Activated CD8-positive, alpha-beta memory T cell treated with anti-CD3 and anti-CD28 coated beads, Interleukin-2, amount 50 U/mL, for 24 hours (primary cell): ENCODE results near the gene PIEZO2.

Experiments
- DNase-seq: peaks from one replicate; pipeline ENCODE4 v3.0.0-alpha.2; 2020; ENCODE audit errors: extremely low read depth

Gene PIEZO2

GRCh38 chr18:11029021-11029420, 120.3 kb downstream of the PIEZO2 start:
- DNase-seq: no peak

- no peak for DNase-seq
Observed at GRCh38 chr18:11027862-11028261, 121.5 kb downstream of the PIEZO2 start.

GRCh38 chr18:11025671-11026070, 123.7 kb downstream of the PIEZO2 start:
- DNase-seq: no peak

GRCh38 chr18:11024928-11025669, 124.3 kb downstream of the PIEZO2 start:
- no peak for DNase-seq

GRCh38 chr18:11021477-11021876, 127.9 kb downstream of the PIEZO2 start:
- DNase-seq: no peak

GRCh38 chr18:11020877-11021414, 128.4 kb downstream of the PIEZO2 start:
- DNase-seq: no peak

GRCh38 chr18:11020161-11020853, 129.1 kb downstream of the PIEZO2 start:
- DNase-seq: no peak

GRCh38 chr18:11019295-11020105, 129.9 kb downstream of the PIEZO2 start:
- DNase-seq: no peak

- DNase-seq: no peak
Observed at GRCh38 chr18:11009869-11010268, 139.5 kb downstream of the PIEZO2 start.

- no peak for DNase-seq
Observed at GRCh38 chr18:11009147-11009546, 140.2 kb downstream of the PIEZO2 start.

GRCh38 chr18:11008505-11008904, 140.9 kb downstream of the PIEZO2 start:
- DNase-seq: no peak

GRCh38 chr18:11005528-11005927, 143.8 kb downstream of the PIEZO2 start:
- DNase-seq: no peak

- no peak for DNase-seq
Observed at GRCh38 chr18:11004951-11005350, 144.4 kb downstream of the PIEZO2 start.

GRCh38 chr18:11004294-11004693, 145.1 kb downstream of the PIEZO2 start:
- DNase-seq: no peak

GRCh38 chr18:11002796-11003195, 146.6 kb downstream of the PIEZO2 start:
- DNase-seq: no peak

GRCh38 chr18:11002277-11002676, 147.1 kb downstream of the PIEZO2 start:
- no peak for DNase-seq

GRCh38 chr18:11000071-11000470, 149.3 kb downstream of the PIEZO2 start:
- DNase-seq: no peak

- DNase-seq: no peak
Observed at GRCh38 chr18:10997885-10998284, 151.5 kb downstream of the PIEZO2 start.

- no peak for DNase-seq
Observed at GRCh38 chr18:10995550-10995949, 153.8 kb downstream of the PIEZO2 start.

- no peak for DNase-seq
Observed at GRCh38 chr18:10989486-10989885, 159.9 kb downstream of the PIEZO2 start.

GRCh38 chr18:10985689-10986088, 163.7 kb downstream of the PIEZO2 start:
- DNase-seq: no peak

- DNase-seq: no peak
Observed at GRCh38 chr18:10979411-10979810, 170.0 kb downstream of the PIEZO2 start.
